GM13977 (cell line): Measurements from ENCODE around the gene QRICH2.
"Not testable (repeated sequence)": the region's sequence is repeated elsewhere in the genome, so short reads cannot be mapped to it uniquely, and the experiment has no call there.

ENCODE experiments used
- DNase-seq: peaks from one replicate; pipeline ENCODE4 v3.0.0; 2012; ENCODE audit warnings: low spot score
- CTCF ChIP-seq: IDR thresholded peaks from 2 replicates; pipeline ENCODE4 v1.5.1; 2012; ENCODE audit warnings: mild to moderate bottlenecking, control low read depth; ENCODE audit not compliant: insufficient read depth; ENCODE audit errors: extremely low read depth, missing control alignments
- in situ Hi-C: fragments of 300-500 bp; cut with MboI; formaldehyde crosslinking; loops from one replicate; pipeline ENCODE4 v1.12.0; 2022; ENCODE audit warnings: low sequenced_read_pairs, low pct_unique_long_range_greater_than_20kb, mixed read lengths, inconsistent platforms; ENCODE audit not compliant: unreplicated experiment

QRICH2 gene

GRCh38 chr17:76271669-76272540, 36.2 kb downstream of the QRICH2 start:
- in situ Hi-C loops: no loop called here
- peak; percentile 92 for DNase-seq
- TF ChIP-seq CTCF: peak; percentile 19

- DNase-seq: no peak
- TF ChIP-seq CTCF: no peak
- in situ Hi-C loops: no loop called here
Observed at GRCh38 chr17:76270770-76271668, 37.1 kb downstream of the QRICH2 start.

- DNase-seq: no peak
- TF ChIP-seq CTCF: no peak
Observed at GRCh38 chr17:76270127-76270592, 37.9 kb downstream of the QRICH2 start.

GRCh38 chr17:76268991-76269981, 38.8 kb downstream of the QRICH2 start:
- no peak for TF ChIP-seq CTCF
- in situ Hi-C loops: no loop called here
- no peak for DNase-seq

More at GRCh38 chr17:76270127-76270592, 37.9 kb downstream of the QRICH2 start:
- in situ Hi-C loops: no loop called here

- in situ Hi-C loops: no loop called here
- DNase-seq: peak; percentile 67
Observed at GRCh38 chr17:76268015-76268749, 39.9 kb downstream of the QRICH2 start.

GRCh38 chr17:76267581-76268001, 40.5 kb downstream of the QRICH2 start:
- in situ Hi-C loops, DNase-seq: not testable (repeated sequence)

More at GRCh38 chr17:76268015-76268749, 39.9 kb downstream of the QRICH2 start:
- TF ChIP-seq CTCF: no peak
